OCI-LY7 (cell line): Measurements from ENCODE around the gene NOTCH2. TPM values are rescaled to one million over a fixed set of nuclear protein-coding genes. Genes with fewer than 3 reads are reported as not detected.

Source experiments
- BruUV-seq: library from RNA; stranded (reverse); fragments of 400-500 nt; replicated peaks from 2 replicates; lab custom pipeline; 2021; lab: Mats Ljungman, UMichigan
- CTCF ChIA-PET: fragments of 300-600 bp; sonication (Branson Sonifier 250); formaldehyde crosslinking; loops from one replicate; lab custom pipeline; 2022; ENCODE audit warnings: antibody characterized with exemption; ENCODE audit not compliant: unreplicated experiment; lab: Charles Lee
- POLR2A ChIA-PET: fragments of 300-600 bp; sonication (Branson Sonifier 250); formaldehyde crosslinking; loops from one replicate; lab custom pipeline; 2022; ENCODE audit warnings: antibody characterized with exemption; lab: Charles Lee
- DNase-seq: peaks from one replicate; pipeline ENCODE4 v3.0.0-alpha.2; 2015; ENCODE audit warnings: low spot score
- H2AFZ ChIP-seq: fragments of 200-600 bp; sonication (generic), shearing (Covaris generic); 2 replicates; pipeline ENCODE4 v1.6.1; 2014; ENCODE audit warnings: mild to moderate bottlenecking, antibody characterized with exemption, low read length, moderate library complexity
- H3K27ac ChIP-seq: fragments of 200-600 bp; sonication (generic); 2 replicates; pipeline ENCODE4 v1.5.1; 2014; ENCODE audit warnings: mixed run types, low read depth, mild to moderate bottlenecking, moderate library complexity, low read length, inconsistent platforms; ENCODE audit not compliant: poor library complexity, severe bottlenecking
- H3K36me3 ChIP-seq: fragments of 200-600 bp; sonication (generic); 2 replicates; pipeline ENCODE4 v1.6.1; 2014; ENCODE audit warnings: mild to moderate bottlenecking, antibody characterized with exemption, low read length, moderate library complexity, mixed read lengths; ENCODE audit not compliant: insufficient read depth
- H3K4me1 ChIP-seq: fragments of 200-600 bp; sonication (generic); 2 replicates; pipeline ENCODE4 v1.5.1; 2014; ENCODE audit warnings: mild to moderate bottlenecking, low read length; ENCODE audit not compliant: insufficient read depth, poor library complexity, severe bottlenecking
- H3K4me2 ChIP-seq: fragments of 200-600 bp; sonication (generic); 2 replicates; pipeline ENCODE4 v1.6.1; 2014; ENCODE audit warnings: mild to moderate bottlenecking, low read length
- H3K4me3 ChIP-seq: fragments of 200-600 bp; sonication (generic); 2 replicates; pipeline ENCODE4 v1.5.1; 2014; ENCODE audit warnings: mild to moderate bottlenecking, low read depth, low read length; ENCODE audit not compliant: poor library complexity, severe bottlenecking
- H3K79me2 ChIP-seq: fragments of 200-600 bp; sonication (generic); 2 replicates; pipeline ENCODE4 v1.6.1; 2016; ENCODE audit warnings: low read depth, mild to moderate bottlenecking, low read length, moderate library complexity, mixed read lengths; ENCODE audit not compliant: insufficient read depth
- H3K9me2 ChIP-seq: fragments of 200-600 bp; sonication (generic); 2 replicates; pipeline ENCODE4 v1.6.1; 2016; ENCODE audit warnings: mild to moderate bottlenecking, low read length, mixed read lengths; ENCODE audit not compliant: insufficient read depth
- H3K9me3 ChIP-seq: fragments of 200-600 bp; sonication (generic); 2 replicates; pipeline ENCODE4 v1.6.1; 2014; ENCODE audit warnings: mild to moderate bottlenecking, mixed run types, low read length, mixed read lengths
- H4K20me1 ChIP-seq: fragments of 200-600 bp; sonication (generic); 2 replicates; pipeline ENCODE4 v1.6.1; 2014; ENCODE audit warnings: mild to moderate bottlenecking, antibody characterized with exemption, low read length, moderate library complexity, mixed read lengths; ENCODE audit not compliant: insufficient read depth
- CTCF ChIP-seq: fragments of 200-600 bp; sonication (generic); conservative IDR thresholded peaks from 2 replicates; pipeline ENCODE4 v1.5.1; 2014; ENCODE audit warnings: mild to moderate bottlenecking, antibody characterized with exemption, low read length, moderate library complexity, mixed read lengths
- EZH2phosphoT487 ChIP-seq: fragments of 200-600 bp; sonication (generic); IDR thresholded peaks from 2 replicates; pipeline ENCODE4 v1.6.1; 2018; ENCODE audit warnings: low read depth, borderline replicate concordance, mild to moderate bottlenecking, mixed run types, antibody characterized with exemption, low read length, moderate library complexity, mixed read lengths
- intact Hi-C: fragments of 100-400 bp; cut with micrococcal nuclease; formaldehyde crosslinking; loops from one replicate; pipeline ENCODE4 v1.10.0; 2022; ENCODE audit not compliant: unreplicated experiment
- total RNA-seq, 2 experiments: library from RNA; depleted of rRNA in 1 of 2; stranded (reverse); fragments of >200 nt in 1 of 2; shearing (Covaris generic) in 1 of 2; gene quantifications; 2 replicates each; pipeline ENCODE4 v1.2.3, GENCODE V29; 2014 to 2022

The NOTCH2 gene
- total RNA-seq, 2 experiments from 2014 or later: 31.0 to 50.6 TPM

- Histone ChIP-seq H3K9me3 (no peaks in the 10 kb centered on the region), H3K4me3 (no peak overlapping the region), H3K36me3 (peaks cover 35% of the 10 kb centered on the region), H3K4me1 (no peaks in the 10 kb centered on the region), H3K79me2 (no peaks in the 10 kb centered on the region), H3K9me2 (no peaks in the 10 kb centered on the region), H3K27ac (no peak overlapping the region), H4K20me1 (no peaks in the 10 kb centered on the region), H3K4me2 (no peak overlapping the region), H2AFZ (no peak overlapping the region)
- no peak for TF ChIP-seq CTCF
- TF ChIP-seq EZH2phosphoT487: no peak
- ChIA-PET POLR2A (interaction anchor here (0.5 kb wide), 1 partner anchor 14 kb away, joined by 3 read pairs; no protein-coding TSS in a partner anchor), CTCF (no interaction called here)
- no TSS peak for BruUV-seq
- intact Hi-C loops: no loop called here
- DNase-seq: no peak
Observed at GRCh38 chr1:119912963-119913362, 156.5 kb downstream of the NOTCH2 start.

- H3K9me2 ChIP-seq: no peaks in the 10 kb centered on the region
- H3K27ac ChIP-seq: no peak overlapping the region
- H4K20me1 ChIP-seq: no peaks in the 10 kb centered on the region
- no TSS peak for BruUV-seq
- TF ChIP-seq CTCF (no peak), EZH2phosphoT487 (no peak)
- no peak overlapping the region for H3K4me3 ChIP-seq
- H3K4me2 ChIP-seq: no peak overlapping the region
- ChIA-PET CTCF (no interaction called here), POLR2A (no interaction called here)
- intact Hi-C loops: no loop called here
- H2AFZ ChIP-seq: no peak overlapping the region
- no peaks in the 10 kb centered on the region for H3K79me2 ChIP-seq
- no peaks in the 10 kb centered on the region for H3K4me1 ChIP-seq
- H3K9me3 ChIP-seq: no peaks in the 10 kb centered on the region
- peaks cover 23% of the 10 kb centered on the region for H3K36me3 ChIP-seq
- DNase-seq: no peak
Observed at GRCh38 chr1:119911775-119912174, 157.7 kb downstream of the NOTCH2 start.

- no peaks in the 10 kb centered on the region for H3K4me1 ChIP-seq
- intact Hi-C loops: no loop called here
- no peak overlapping the region for H3K4me3 ChIP-seq
- no peaks in the 10 kb centered on the region for H4K20me1 ChIP-seq
- POLR2A ChIA-PET: no interaction called here
- no TSS peak for BruUV-seq
- TF ChIP-seq EZH2phosphoT487: no peak
- TF ChIP-seq CTCF: no peak
- H3K9me3 ChIP-seq: no peaks in the 10 kb centered on the region
- DNase-seq: no peak
- no peaks in the 10 kb centered on the region for H3K79me2 ChIP-seq
- peaks cover 12% of the 10 kb centered on the region for H3K36me3 ChIP-seq
- no peaks in the 10 kb centered on the region for H3K9me2 ChIP-seq
- no peak overlapping the region for H3K27ac ChIP-seq
- CTCF ChIA-PET: no interaction called here
- no peak overlapping the region for H3K4me2 ChIP-seq
- no peak overlapping the region for H2AFZ ChIP-seq
Observed at GRCh38 chr1:119910618-119911017, 158.8 kb downstream of the NOTCH2 start.
